Measurements from ENCODE around the gene WAC.

GRCh38 chr10:28628184-28628893, 95.4 kb downstream of the WAC start:
- TF ChIP-seq CTCF (IDR thresholded peaks at IDR 0.05; ENCODE audit: low read depth, low read length) (peak; percentile 67), POLR2A (IDR thresholded peaks at IDR 0.05; ENCODE audit: extremely low read depth, insufficient read length) (no peak)
